Stimulated activated CD4-positive, alpha-beta T cell treated with anti-CD3 and anti-CD28 coated beads, Interleukin-4, amount 100 ng/mL, for 4 hours (primary cell): Measurements from ENCODE around the gene CDC42EP2.

Source experiments
- DNase-seq, 2 experiments: peaks; one replicate each; pipeline ENCODE4 v3.0.0-alpha.2; 2020

CDC42EP2 gene

DNA sequence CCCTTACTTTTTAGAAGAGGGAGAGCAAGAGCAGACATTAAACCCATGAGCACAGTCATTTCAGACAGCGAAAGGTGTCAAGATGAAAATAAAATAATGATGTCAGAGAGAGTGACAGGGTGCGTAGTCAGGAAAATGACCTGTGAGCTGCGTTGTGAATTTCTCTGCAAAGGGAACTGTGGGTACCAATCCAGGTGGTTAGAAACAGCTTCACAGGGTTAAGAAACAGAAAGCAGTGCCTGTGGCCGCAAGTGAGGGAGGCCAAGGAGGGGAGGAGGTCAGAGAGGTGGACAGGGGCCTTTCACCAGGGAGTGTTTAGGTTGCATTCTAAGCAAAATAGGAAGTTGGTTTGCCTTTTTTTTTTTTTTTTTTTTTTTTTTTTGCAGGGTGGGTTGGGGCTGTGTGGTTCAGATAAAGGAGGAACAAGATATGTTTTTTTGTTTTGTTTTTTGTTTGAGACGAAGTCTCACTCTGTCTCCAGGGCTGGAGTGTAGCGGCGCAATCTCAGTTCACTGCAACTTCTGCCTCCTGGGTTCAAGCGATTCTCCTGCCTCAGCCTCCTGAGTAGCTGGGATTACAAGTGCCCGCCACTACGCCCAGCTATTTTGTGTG is 47.8 kb downstream of the CDC42EP2 start:
- no peak for DNase-seq

DNA sequence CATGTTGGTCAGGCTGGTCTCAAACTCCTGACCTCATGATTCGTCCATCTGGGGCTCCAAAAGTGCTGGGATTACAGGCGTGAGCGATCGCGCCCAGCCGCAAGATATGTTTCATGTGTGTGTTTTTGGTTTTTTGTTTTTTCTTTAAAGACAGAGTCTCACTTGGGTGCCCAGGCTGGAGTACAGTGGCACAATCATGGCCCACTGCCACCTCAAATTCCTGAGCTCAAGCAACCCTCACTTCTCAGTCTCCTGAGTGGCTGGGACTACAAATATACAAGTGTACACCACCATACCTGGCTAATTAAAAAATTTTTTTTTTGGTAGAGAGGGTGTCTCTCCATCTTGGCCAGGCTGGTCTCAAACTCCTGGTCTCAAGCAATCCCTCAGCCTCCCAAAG is 48.3 kb downstream of the CDC42EP2 start:
- no peak for DNase-seq

- no peak for DNase-seq
Observed at GRCh38 chr11:65363770-65364169, 49.1 kb downstream of the CDC42EP2 start.

DNA sequence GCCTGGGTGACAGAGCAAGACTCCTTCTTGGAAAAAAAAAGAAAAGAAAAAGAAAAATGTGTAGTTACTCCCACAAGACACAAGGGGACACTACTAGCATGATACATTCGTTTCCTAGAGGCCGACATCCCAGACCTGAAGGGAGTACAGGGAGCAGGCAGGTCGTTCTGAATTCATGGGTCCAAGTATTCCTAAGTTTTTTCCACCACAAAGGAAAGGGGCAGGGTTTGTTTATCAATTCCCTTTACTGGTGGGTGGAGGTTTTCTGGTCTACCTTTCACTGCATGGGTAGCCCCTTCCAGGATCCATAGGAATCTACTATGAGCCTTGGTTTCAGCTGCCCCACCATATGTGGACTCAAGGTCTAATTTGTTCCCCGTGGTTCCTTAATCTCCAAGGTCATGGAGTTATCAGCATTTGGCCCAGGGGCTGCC is 51.7 kb downstream of the CDC42EP2 start:
- DNase-seq: no peak

DNA sequence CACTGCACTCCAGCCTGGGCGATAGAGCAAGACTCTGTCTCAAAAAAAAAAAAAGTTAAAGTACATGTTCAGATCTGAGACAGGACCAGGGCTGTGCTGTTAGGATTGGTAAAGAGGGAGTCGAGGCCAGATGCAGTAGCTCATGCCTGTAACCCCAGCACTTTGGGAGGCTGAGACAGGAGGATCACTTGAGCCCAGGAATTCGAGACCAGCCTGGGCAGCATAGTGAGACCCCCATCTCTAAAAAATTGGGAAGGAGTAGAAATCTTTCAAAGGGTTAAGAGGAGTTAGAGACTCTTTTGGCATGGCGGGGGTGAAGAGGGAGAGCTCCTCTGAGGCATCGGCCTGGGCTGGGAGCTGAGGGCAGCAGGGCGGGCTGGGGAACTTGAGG is 56.0 kb downstream of the CDC42EP2 start:
- no peak for DNase-seq
